Measurements from ENCODE around the gene CCT8.

CCT8 gene

GRCh38 chr21:29085106-29085752 lies 11.8 kb upstream of the CCT8 start:
- no peak for TF ChIP-seq GATA3 (IDR thresholded peaks at IDR 0.05; ENCODE audit: low read depth, low read length)
- TF ChIP-seq GATA2 (IDR thresholded peaks at IDR 0.05; ENCODE audit: low read depth, low read length), result no peak

- TF ChIP-seq GATA2 (IDR thresholded peaks at IDR 0.05; ENCODE audit: low read depth, low read length), result no peak
- TF ChIP-seq GATA3 (IDR thresholded peaks at IDR 0.05; ENCODE audit: low read depth, low read length), result no peak
These were observed 10.9 kb upstream of the CCT8 start for GRCh38 chr21:29084372-29084771.

GRCh38 chr21:29083306-29083705 lies 9.9 kb upstream of the CCT8 start:
- TF ChIP-seq GATA3 (IDR thresholded peaks at IDR 0.05; ENCODE audit: low read depth, low read length) (no peak), GATA2 (IDR thresholded peaks at IDR 0.05; ENCODE audit: low read depth, low read length) (no peak)

- TF ChIP-seq GATA2 (IDR thresholded peaks at IDR 0.05; ENCODE audit: low read depth, low read length) (no peak), GATA3 (IDR thresholded peaks at IDR 0.05; ENCODE audit: low read depth, low read length) (no peak)
These were observed 8.8 kb upstream of the CCT8 start for GRCh38 chr21:29082046-29082815.

- TF ChIP-seq GATA3 (IDR thresholded peaks at IDR 0.05; ENCODE audit: low read depth, low read length), result no peak
These were observed 7.0 kb upstream of the CCT8 start for GRCh38 chr21:29080454-29080941.

- TF ChIP-seq GATA3 (IDR thresholded peaks at IDR 0.05; ENCODE audit: low read depth, low read length) (no peak), GATA2 (IDR thresholded peaks at IDR 0.05; ENCODE audit: low read depth, low read length) (no peak)
These were observed 5.7 kb upstream of the CCT8 start for GRCh38 chr21:29078869-29079767.

GRCh38 chr21:29077651-29078090 lies 4.2 kb upstream of the CCT8 start:
- no peak for TF ChIP-seq GATA3 (IDR thresholded peaks at IDR 0.05; ENCODE audit: low read depth, low read length)
- TF ChIP-seq GATA2 (IDR thresholded peaks at IDR 0.05; ENCODE audit: low read depth, low read length), result no peak

GRCh38 chr21:29075706-29076466 lies 2.4 kb upstream of the CCT8 start:
- TF ChIP-seq GATA3 (IDR thresholded peaks at IDR 0.05; ENCODE audit: low read depth, low read length), result no peak
- no peak for TF ChIP-seq GATA2 (IDR thresholded peaks at IDR 0.05; ENCODE audit: low read depth, low read length)

- TF ChIP-seq GATA2 (IDR thresholded peaks at IDR 0.05; ENCODE audit: low read depth, low read length) (no peak), GATA3 (IDR thresholded peaks at IDR 0.05; ENCODE audit: low read depth, low read length) (no peak)
These were observed 1.3 kb upstream of the CCT8 start for GRCh38 chr21:29074783-29075182.

GRCh38 chr21:29074007-29074376 lies 544 bp upstream of the CCT8 start:
- TF ChIP-seq GATA3 (IDR thresholded peaks at IDR 0.05; ENCODE audit: low read depth, low read length) (no peak), GATA2 (IDR thresholded peaks at IDR 0.05; ENCODE audit: low read depth, low read length) (no peak)

- 0 out of 2 replicates have a peak, but pooled peaks have one; percentile 2 for TF ChIP-seq GATA2 (IDR thresholded peaks at IDR 0.05; ENCODE audit: low read depth, low read length)
- no peak for TF ChIP-seq GATA3 (IDR thresholded peaks at IDR 0.05; ENCODE audit: low read depth, low read length)
These were observed 601 bp downstream of the CCT8 start for GRCh38 chr21:29072873-29073221.

GRCh38 chr21:29064850-29065481 lies 8.5 kb downstream of the CCT8 start:
- TF ChIP-seq GATA3 (IDR thresholded peaks at IDR 0.05; ENCODE audit: low read depth, low read length), result no peak
- no peak for TF ChIP-seq GATA2 (IDR thresholded peaks at IDR 0.05; ENCODE audit: low read depth, low read length)

GRCh38 chr21:29056538-29057050 lies 16.9 kb downstream of the CCT8 start:
- TF ChIP-seq GATA3 (IDR thresholded peaks at IDR 0.05; ENCODE audit: low read depth, low read length) (no peak), GATA2 (IDR thresholded peaks at IDR 0.05; ENCODE audit: low read depth, low read length) (no peak)

Measured in SH-SY5Y (cell line).